ENCODE results near the gene PPP4C.

GRCh38 chr16:30046588-30046987, 29.2 kb upstream of the PPP4C start:
- TF ChIP-seq REST (IDR thresholded peaks at IDR 0.05; ENCODE audit: borderline replicate concordance) (no peak), CTCF (IDR thresholded peaks at IDR 0.05; ENCODE audit: poor library complexity, severe bottlenecking) (no peak), EP300 (conservative IDR thresholded peaks at IDR 0.05; ENCODE audit: poor library complexity, severe bottlenecking) (no peak), EZH2 (IDR thresholded peaks at IDR 0.05; ENCODE audit: borderline replicate concordance, insufficient read depth, low read length, poor library complexity, severe bottlenecking) (no peak), TAF1 (IDR thresholded peaks at IDR 0.05; ENCODE audit: low read depth) (no peak), POLR2AphosphoS5 (IDR thresholded peaks at IDR 0.05) (no peak), RAD21 (conservative IDR thresholded peaks at IDR 0.05) (no peak), MXI1 (conservative IDR thresholded peaks at IDR 0.05; ENCODE audit: poor library complexity, severe bottlenecking) (no peak)

Data from neural cell (in vitro differentiated cells).